Dermis blood vessel endothelial cell (primary cell): ENCODE results near the gene ZEB1. TPM values are rescaled to one million over a fixed set of nuclear protein-coding genes. Genes with fewer than 3 reads are reported as not detected.
A peak's percentile ranks its signal among the peaks of the same experiment; 100 is the strongest.
"Not testable (repeated sequence)": the region's sequence is repeated elsewhere in the genome, so short reads cannot be mapped to it uniquely, and the experiment has no call there.

Source experiments
- DNase-seq: peaks from one replicate; pipeline ENCODE4 v3.0.0; 2010
- total RNA-seq: library from RNA; depleted of rRNA; stranded (reverse); fragments of >200 nt; gene quantifications from 2 replicates; pipeline ENCODE4 v1.2.3, GENCODE V29; 2014

ZEB1 gene
- total RNA-seq, 1 donor from 2014 or later = 136 TPM

- no peak for DNase-seq
Measured at GRCh38 chr10:31319602-31320549, 860 bp downstream of the ZEB1 start.

GRCh38 chr10:31320550-31321211, 1.7 kb downstream of the ZEB1 start:
- DNase-seq = peak; percentile 70

- DNase-seq = peak; percentile 63
Measured at GRCh38 chr10:31321396-31321941, 2.5 kb downstream of the ZEB1 start.

- DNase-seq = peak; percentile 30
Measured at GRCh38 chr10:31322647-31323046, 3.6 kb downstream of the ZEB1 start.

- DNase-seq = no peak
Measured at GRCh38 chr10:31340343-31340742, 21.3 kb downstream of the ZEB1 start.

GRCh38 chr10:31341552-31341951, 22.5 kb downstream of the ZEB1 start:
- no peak for DNase-seq

- DNase-seq = no peak
Measured at GRCh38 chr10:31343009-31343408, 24.0 kb downstream of the ZEB1 start.

GRCh38 chr10:31343551-31343950, 24.5 kb downstream of the ZEB1 start:
- DNase-seq = no peak

- no peak for DNase-seq
Measured at GRCh38 chr10:31345886-31346285, 26.9 kb downstream of the ZEB1 start.

GRCh38 chr10:31346953-31347352, 27.9 kb downstream of the ZEB1 start:
- no peak for DNase-seq

GRCh38 chr10:31347705-31348104, 28.7 kb downstream of the ZEB1 start:
- no peak for DNase-seq

GRCh38 chr10:31350891-31351290, 31.9 kb downstream of the ZEB1 start:
- no peak for DNase-seq

GRCh38 chr10:31352436-31353226, 33.6 kb downstream of the ZEB1 start:
- peak; percentile 7 for DNase-seq

GRCh38 chr10:31353574-31353973, 34.6 kb downstream of the ZEB1 start:
- DNase-seq = peak; percentile 69

GRCh38 chr10:31358688-31359330, 39.8 kb downstream of the ZEB1 start:
- DNase-seq = no peak

GRCh38 chr10:31359979-31360378, 41.0 kb downstream of the ZEB1 start:
- peak; percentile 53 for DNase-seq

- not testable (repeated sequence) for DNase-seq
Measured at GRCh38 chr10:31361475-31361874, 42.5 kb downstream of the ZEB1 start.

- DNase-seq = no peak
Measured at GRCh38 chr10:31362023-31362641, 43.1 kb downstream of the ZEB1 start.

- not testable (repeated sequence) for DNase-seq
Measured at GRCh38 chr10:31363696-31364095, 44.7 kb downstream of the ZEB1 start.

- not testable (repeated sequence) for DNase-seq
Measured at GRCh38 chr10:31364238-31364637, 45.2 kb downstream of the ZEB1 start.

- DNase-seq = no peak
Measured at GRCh38 chr10:31366703-31367102, 47.7 kb downstream of the ZEB1 start.

GRCh38 chr10:31368724-31369123, 49.7 kb downstream of the ZEB1 start:
- no peak for DNase-seq
